Breast epithelium (tissue), 3 donors: ENCODE results near the gene PRRC2B.

ENCODE experiments used
- POLR2A ChIP-seq: fragments of 450-650 bp; IDR thresholded peaks from one replicate; pipeline ENCODE4 v1.6.1; 2016; ENCODE audit warnings: antibody characterized with exemption, mild to moderate bottlenecking, moderate library complexity
- POLR2AphosphoS5 ChIP-seq, 3 donors: sonication (generic); formaldehyde crosslinking; IDR thresholded peaks; one replicate each; pipeline ENCODE4 v1.6.1; 2017; ENCODE audit warnings: antibody characterized with exemption in 3 of 3

DNA sequence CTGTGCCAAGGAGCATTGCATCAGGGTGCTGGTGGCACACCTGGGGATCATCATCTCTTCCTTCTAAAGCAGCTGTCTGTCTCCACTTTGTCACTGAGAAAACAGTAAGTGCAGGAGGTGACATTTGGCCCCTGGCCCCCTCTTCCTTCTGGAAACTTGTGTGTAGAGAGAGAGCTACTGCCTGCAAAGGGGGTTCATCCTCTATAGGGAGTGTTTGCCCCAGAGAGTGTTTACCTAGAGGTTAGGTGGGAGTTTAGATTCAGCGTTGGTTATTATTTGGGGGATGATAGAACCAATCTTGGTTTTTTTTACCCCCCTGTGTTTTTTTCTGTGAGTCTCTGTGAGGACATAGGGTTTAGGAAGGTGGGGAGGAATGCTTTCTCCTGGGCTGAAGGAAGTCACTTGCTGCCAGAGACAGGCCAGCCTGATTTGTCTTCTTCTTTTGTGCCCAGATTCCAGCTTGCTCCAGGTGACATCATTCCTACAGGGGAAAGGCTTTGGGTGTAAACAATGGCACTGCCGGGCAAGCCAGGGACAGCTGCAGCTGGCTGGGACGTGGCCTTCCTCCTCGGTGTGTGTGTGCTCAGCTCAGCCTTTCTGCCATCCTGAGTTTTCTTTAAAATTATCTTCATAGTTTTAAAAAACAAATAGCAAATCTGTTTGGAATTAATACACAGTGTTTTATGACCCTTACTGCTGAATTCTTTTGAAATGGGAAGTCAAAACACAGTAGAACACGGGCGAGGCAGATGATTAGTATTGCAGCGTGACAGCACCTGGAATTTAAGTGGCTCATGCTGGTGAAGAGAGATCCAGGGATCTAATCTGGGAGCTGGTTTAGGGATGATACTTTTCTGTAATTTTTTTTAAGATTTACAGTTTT, 24.5 kb downstream of the PRRC2B start:
- TF ChIP-seq POLR2AphosphoS5 (IDR thresholded peaks at IDR 0.05), result no peak
- no peak for TF ChIP-seq POLR2A
